MM.1S (cell line): ENCODE data around the gene MILR1.

Source experiments
- CTCF ChIP-seq: fragments of 300-600 bp; sonication (generic); IDR thresholded peaks from 2 replicates; pipeline ENCODE4 v1.5.1; 2016; ENCODE audit warnings: antibody characterized with exemption, low read length, mixed read lengths
- EZH2 ChIP-seq: fragments of 300-600 bp; sonication (generic); optimal IDR thresholded peaks from 2 replicates; pipeline ENCODE3; 2017; ENCODE audit warnings: low read depth, mild to moderate bottlenecking, antibody characterized with exemption, low read length, mixed read lengths
- EZH2phosphoT487 ChIP-seq: fragments of 300-600 bp; sonication (generic); IDR thresholded peaks from 2 replicates; pipeline ENCODE4 v1.6.1; 2018; ENCODE audit warnings: antibody characterized with exemption, low read length

- no peak for TF ChIP-seq CTCF
- TF ChIP-seq EZH2 = no peak
- no peak for TF ChIP-seq EZH2phosphoT487
These were observed 36.0 kb upstream of the MILR1 start for GRCh38 chr17:64412944-64413381.
